Neural progenitor cell (in vitro differentiated cells): ENCODE data around the gene CACFD1. TPM values are rescaled to one million over a fixed set of nuclear protein-coding genes. Genes with fewer than 3 reads are reported as not detected.

Source experiments
- DNase-seq: peaks from one replicate; pipeline ENCODE4 v3.0.0-alpha.2; 2016; ENCODE audit warnings: low spot score
- H2AFZ ChIP-seq: fragments of 200-600 bp; sonication (generic); replicated peaks from 2 replicates; pipeline ENCODE4 v1.6.1; 2016; ENCODE audit warnings: antibody characterized with exemption
- H3F3A ChIP-seq: fragments of 200-600 bp; sonication (generic); 2 replicates; pipeline ENCODE4 v1.6.1; 2016; ENCODE audit warnings: antibody characterized with exemption, low read depth
- H3K27ac ChIP-seq: fragments of 200-600 bp; sonication (generic); 2 replicates; pipeline ENCODE4 v1.5.1; 2016; ENCODE audit warnings: mild to moderate bottlenecking
- H3K27me3 ChIP-seq: fragments of 200-600 bp; sonication (generic); 2 replicates; pipeline ENCODE4 v1.6.1; 2016; ENCODE audit warnings: mild to moderate bottlenecking, moderate library complexity
- H3K36me3 ChIP-seq: fragments of 200-600 bp; sonication (generic); 2 replicates; pipeline ENCODE4 v1.5.1; 2016
- H3K4me1 ChIP-seq: fragments of 200-600 bp; sonication (generic); 2 replicates; pipeline ENCODE4 v1.6.1; 2016; ENCODE audit warnings: mixed run types
- H3K4me2 ChIP-seq: fragments of 200-600 bp; sonication (generic); 2 replicates; pipeline ENCODE4 v1.6.1; 2016
- H3K4me3 ChIP-seq: fragments of 200-600 bp; sonication (generic); 2 replicates; pipeline ENCODE4 v1.5.1; 2016
- H3K79me2 ChIP-seq: fragments of 200-600 bp; sonication (generic); 2 replicates; pipeline ENCODE4 v1.6.1; 2016; ENCODE audit warnings: low read depth
- H3K9ac ChIP-seq: fragments of 200-600 bp; sonication (generic); 2 replicates; pipeline ENCODE4 v1.6.1; 2016
- H3K9me3 ChIP-seq: fragments of 200-600 bp; sonication (generic); 2 replicates; pipeline ENCODE4 v1.5.1; 2016; ENCODE audit warnings: low read depth
- H4K20me1 ChIP-seq: fragments of 200-600 bp; sonication (generic); 2 replicates; pipeline ENCODE4 v1.6.1; 2016; ENCODE audit warnings: low read depth
- H3K27ac Mint-ChIP-seq: 3 replicates; pipeline ENCODE4 v1.8.0; 2021; ENCODE audit warnings: mixed read lengths
- H3K27me3 Mint-ChIP-seq: 2 replicates; pipeline ENCODE4 v1.8.0; 2022; ENCODE audit warnings: low read depth, mild to moderate bottlenecking, inconsistent platforms, moderate library complexity, mixed read lengths; ENCODE audit not compliant: insufficient read depth
- H3K36me3 Mint-ChIP-seq: 3 replicates; pipeline ENCODE4 v1.8.0; 2021; ENCODE audit warnings: mixed read lengths
- H3K4me1 Mint-ChIP-seq: 3 replicates; pipeline ENCODE4 v1.8.0; 2021; ENCODE audit warnings: mixed read lengths
- H3K4me3 Mint-ChIP-seq: 3 replicates; pipeline ENCODE4 v1.8.0; 2021; ENCODE audit warnings: mild to moderate bottlenecking, moderate library complexity, mixed read lengths
- H3K9me3 Mint-ChIP-seq: 3 replicates; pipeline ENCODE4 v1.8.0; 2020; ENCODE audit warnings: mixed read lengths
- EZH2 ChIP-seq: fragments of 200-600 bp; sonication (generic); IDR thresholded peaks from 2 replicates; pipeline ENCODE4 v1.6.1; 2017; ENCODE audit warnings: antibody characterized with exemption, mild to moderate bottlenecking, moderate library complexity
- EZH2phosphoT487 ChIP-seq: fragments of 200-600 bp; sonication (generic); IDR thresholded peaks from 2 replicates; pipeline ENCODE4 v1.6.1; 2017; ENCODE audit warnings: antibody characterized with exemption
- total RNA-seq: library from RNA; depleted of rRNA; stranded (reverse); fragments of >200 nt; gene quantifications from 2 replicates; pipeline ENCODE4 v1.2.3, GENCODE V29; 2015; ENCODE audit warnings: low replicate concordance
- TF ChIP-seq, protein P1 (sequence below): fragments of 200-600 bp; sonication (generic); IDR thresholded peaks from 2 replicates; pipeline ENCODE4 v1.5.1; 2017; ENCODE audit warnings: antibody characterized with exemption, mild to moderate bottlenecking

Gene CACFD1
- 15.7 and 29.3 TPM in 2 replicates for total RNA-seq

DNA sequence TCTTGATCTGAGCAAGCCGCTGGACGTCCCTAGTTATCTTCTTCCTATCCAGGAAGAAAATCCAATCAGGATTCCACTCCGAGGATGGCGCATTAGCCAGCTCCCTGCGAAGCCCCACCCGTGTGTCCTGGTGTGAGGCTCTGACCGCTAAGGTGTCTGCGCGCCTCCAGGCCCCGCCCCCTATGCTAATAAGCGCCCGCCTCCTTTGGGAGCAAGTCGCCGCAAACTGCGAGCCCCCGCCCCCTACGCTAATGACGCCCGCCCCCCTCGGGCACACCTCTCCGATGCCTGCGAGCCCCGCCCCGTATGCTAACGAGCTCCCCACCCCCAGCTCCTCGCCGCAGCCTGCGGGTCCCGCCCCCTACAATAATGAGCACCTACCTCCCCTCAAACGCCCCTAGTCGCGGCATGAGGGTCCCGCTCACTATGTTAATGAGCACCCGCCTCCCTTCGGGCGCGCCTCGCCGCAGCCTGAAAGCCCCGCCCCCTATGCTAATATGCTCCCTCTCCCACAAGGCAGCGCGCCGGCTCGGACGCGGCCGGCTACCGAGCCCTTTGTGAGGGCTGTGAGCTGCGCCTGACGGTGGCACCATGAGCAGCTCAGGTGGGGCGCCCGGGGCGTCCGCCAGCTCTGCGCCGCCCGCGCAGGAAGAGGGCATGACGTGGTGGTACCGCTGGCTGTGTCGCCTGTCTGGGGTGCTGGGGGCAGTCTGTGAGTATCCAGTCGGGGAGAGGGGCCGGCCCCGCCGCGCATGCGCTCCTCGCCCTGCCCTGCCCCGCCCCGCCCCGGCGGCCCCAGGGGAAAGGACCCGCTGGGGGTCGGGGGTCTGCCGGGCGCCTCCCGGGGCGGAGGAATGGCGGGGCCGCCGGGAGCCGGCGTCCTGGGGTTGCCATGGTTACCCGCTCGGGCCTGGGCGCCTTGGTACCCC, at the start of gene CACFD1:
Gene CACFD1, plus strand, starts transcription at position 503 of the 929 bp plus-strand sequence. Its CDS starts 89 bp downstream, at position 592.
- H3K9me3 Mint-ChIP-seq, result no peaks in the 10 kb centered on the region
- peak within 1 kb of the TSS; percentile 98 for H3K4me2 ChIP-seq
- H3K9ac ChIP-seq, result no peak within 1 kb of the TSS
- H3K27ac ChIP-seq, result peak within 1 kb of the TSS; percentile 82
- peaks cover 34% of the 10 kb centered on the region for H4K20me1 ChIP-seq
- peak within 1 kb of the TSS; percentile 89 for H3K4me3 Mint-ChIP-seq
- peaks cover 28% of the 10 kb centered on the region for H3K4me1 Mint-ChIP-seq
- TF ChIP-seq EZH2phosphoT487 (no peak), EZH2 (no peak)
- TF ChIP-seq, protein P1, sequence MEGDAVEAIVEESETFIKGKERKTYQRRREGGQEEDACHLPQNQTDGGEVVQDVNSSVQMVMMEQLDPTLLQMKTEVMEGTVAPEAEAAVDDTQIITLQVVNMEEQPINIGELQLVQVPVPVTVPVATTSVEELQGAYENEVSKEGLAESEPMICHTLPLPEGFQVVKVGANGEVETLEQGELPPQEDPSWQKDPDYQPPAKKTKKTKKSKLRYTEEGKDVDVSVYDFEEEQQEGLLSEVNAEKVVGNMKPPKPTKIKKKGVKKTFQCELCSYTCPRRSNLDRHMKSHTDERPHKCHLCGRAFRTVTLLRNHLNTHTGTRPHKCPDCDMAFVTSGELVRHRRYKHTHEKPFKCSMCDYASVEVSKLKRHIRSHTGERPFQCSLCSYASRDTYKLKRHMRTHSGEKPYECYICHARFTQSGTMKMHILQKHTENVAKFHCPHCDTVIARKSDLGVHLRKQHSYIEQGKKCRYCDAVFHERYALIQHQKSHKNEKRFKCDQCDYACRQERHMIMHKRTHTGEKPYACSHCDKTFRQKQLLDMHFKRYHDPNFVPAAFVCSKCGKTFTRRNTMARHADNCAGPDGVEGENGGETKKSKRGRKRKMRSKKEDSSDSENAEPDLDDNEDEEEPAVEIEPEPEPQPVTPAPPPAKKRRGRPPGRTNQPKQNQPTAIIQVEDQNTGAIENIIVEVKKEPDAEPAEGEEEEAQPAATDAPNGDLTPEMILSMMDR, result no peak
- peak within 1 kb of the TSS; percentile 63 for H3K27ac Mint-ChIP-seq
- H3K4me1 ChIP-seq, result peaks cover 9% of the 10 kb centered on the region
- H3K4me3 ChIP-seq, result peak within 1 kb of the TSS; percentile 69
- H3K36me3 Mint-ChIP-seq, result no peaks in the 10 kb centered on the region
- H3K36me3 ChIP-seq, result no peaks in the 10 kb centered on the region
- no peaks in the 10 kb centered on the region for H3K9me3 ChIP-seq
- H3F3A ChIP-seq, result peaks cover 14% of the 10 kb centered on the region
- peaks cover 3% of the 10 kb centered on the region for H3K27me3 Mint-ChIP-seq
- H2AFZ ChIP-seq, result peak within 1 kb of the TSS; percentile 84
- peaks cover 5% of the 10 kb centered on the region for H3K27me3 ChIP-seq
- peak; percentile 100 for DNase-seq
- H3K79me2 ChIP-seq, result peaks cover 16% of the 10 kb centered on the region

DNA sequence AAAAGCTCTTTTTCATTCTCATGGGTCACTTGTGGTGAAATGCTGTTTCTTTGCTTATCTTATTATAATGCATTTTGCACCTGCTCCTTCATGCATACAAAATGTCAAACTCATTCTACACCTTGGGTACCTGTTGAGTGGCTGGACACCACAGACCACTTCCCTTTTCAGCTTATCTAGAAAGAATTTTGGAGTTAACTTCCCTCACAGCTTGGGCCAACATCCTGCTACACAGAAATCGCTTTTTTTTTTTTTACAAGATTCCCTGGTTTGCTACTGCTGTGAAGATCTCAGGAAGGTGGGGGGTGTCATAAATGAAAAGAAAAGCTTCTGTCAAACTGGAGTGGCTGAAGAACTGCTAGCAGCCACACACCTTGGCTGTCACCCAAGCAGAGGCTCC, 44.6 kb upstream of the CACFD1 start:
- H3K9me3 Mint-ChIP-seq, result no peaks in the 10 kb centered on the region
- peaks cover 6% of the 10 kb centered on the region for H3K36me3 Mint-ChIP-seq
- peaks cover 20% of the 10 kb centered on the region for H3F3A ChIP-seq
- TF ChIP-seq EZH2 (no peak), EZH2phosphoT487 (no peak)
- TF ChIP-seq, protein P1, result no peak
- no peak overlapping the region for H3K27ac Mint-ChIP-seq
- H3K36me3 ChIP-seq, result no peaks in the 10 kb centered on the region
- no peak overlapping the region for H2AFZ ChIP-seq
- no peak overlapping the region for H3K4me2 ChIP-seq
- H3K9ac ChIP-seq, result no peak overlapping the region
- no peak for DNase-seq
- peaks cover 2% of the 10 kb centered on the region for H3K27me3 Mint-ChIP-seq
- no peak overlapping the region for H3K27ac ChIP-seq
- peaks cover 8% of the 10 kb centered on the region for H3K4me1 ChIP-seq
- H3K4me3 ChIP-seq, result no peak overlapping the region
- peaks cover 22% of the 10 kb centered on the region for H3K4me1 Mint-ChIP-seq
- H4K20me1 ChIP-seq, result peaks cover 20% of the 10 kb centered on the region
- H3K4me3 Mint-ChIP-seq, result no peak overlapping the region
- no peaks in the 10 kb centered on the region for H3K9me3 ChIP-seq
- H3K79me2 ChIP-seq, result peaks cover 38% of the 10 kb centered on the region
- H3K27me3 ChIP-seq, result no peaks in the 10 kb centered on the region

DNA sequence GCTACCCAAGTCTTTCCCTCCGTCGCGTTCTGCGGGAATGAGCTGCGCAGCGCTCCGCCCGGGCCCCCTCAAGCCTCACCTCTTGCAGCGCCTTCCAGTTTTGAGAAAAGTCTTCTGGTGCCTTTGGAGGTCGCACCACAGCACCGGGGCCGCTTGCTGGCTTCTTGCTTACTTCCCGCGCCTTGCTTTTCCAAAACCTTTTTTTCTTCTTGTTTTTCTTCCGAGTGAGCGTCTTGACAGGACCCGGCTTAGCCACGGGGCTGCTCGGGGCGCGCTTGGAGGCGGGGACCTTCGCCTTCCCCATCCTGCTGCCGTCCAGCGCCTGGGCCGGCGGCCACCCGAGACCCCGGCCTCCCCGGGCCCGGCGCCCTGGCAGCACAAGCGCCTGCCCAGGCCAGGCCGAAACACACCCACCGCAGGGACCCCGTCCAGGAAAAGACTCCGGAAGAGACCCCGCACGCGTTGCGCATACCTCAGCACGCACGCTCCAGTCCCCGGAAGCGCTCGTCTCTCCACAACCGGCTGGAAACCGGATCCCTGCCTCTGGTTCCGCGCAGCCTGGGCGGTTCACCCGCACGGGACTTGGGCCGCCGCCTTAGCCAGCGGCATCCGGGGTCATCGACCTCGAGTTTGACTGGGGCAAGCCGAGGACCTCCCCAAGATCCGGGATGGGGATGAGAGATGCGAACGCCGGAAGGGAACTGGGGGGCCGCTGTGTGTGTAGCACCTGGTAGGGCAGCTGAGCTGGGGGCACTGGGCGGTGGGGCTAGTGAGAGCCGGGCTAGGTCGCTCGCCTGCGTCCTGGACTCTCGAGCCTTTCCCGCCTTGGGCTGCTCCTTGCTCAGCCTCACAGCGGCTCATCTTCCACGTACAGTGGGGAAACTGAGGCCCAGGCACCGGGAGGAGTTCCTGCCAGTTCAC, 42.0 kb upstream of the CACFD1 start, which contains the start of gene REXO4:
Gene REXO4, minus strand, starts transcription at position 470 of the 921 bp plus-strand sequence. Its CDS starts 166 bp downstream, at position 304.
- Histone ChIP-seq H3K4me1 (peaks cover 8% of the 10 kb centered on the region), H3K4me3 (peak within 1 kb of the TSS; percentile 95), H3K27me3 (no peaks in the 10 kb centered on the region), H3K27ac (peak within 1 kb of the TSS; percentile 98), H4K20me1 (peaks cover 20% of the 10 kb centered on the region), H3F3A (peaks cover 20% of the 10 kb centered on the region), H3K36me3 (no peaks in the 10 kb centered on the region), H3K9me3 (no peaks in the 10 kb centered on the region), H3K9ac (peak within 1 kb of the TSS; percentile 84), H2AFZ (peak within 1 kb of the TSS; percentile 94), H3K4me2 (peak within 1 kb of the TSS; percentile 99), H3K79me2 (peaks cover 38% of the 10 kb centered on the region)
- peak; percentile 55 for TF ChIP-seq EZH2
- no peak for TF ChIP-seq EZH2phosphoT487
- H3K36me3 Mint-ChIP-seq, result peaks cover 2% of the 10 kb centered on the region
- H3K4me3 Mint-ChIP-seq, result peak within 1 kb of the TSS; percentile 92
- H3K27ac Mint-ChIP-seq, result peak within 1 kb of the TSS; percentile 95
- DNase-seq, result peak; percentile 95
- peaks cover 6% of the 10 kb centered on the region for H3K27me3 Mint-ChIP-seq
- H3K4me1 Mint-ChIP-seq, result peaks cover 32% of the 10 kb centered on the region
- no peaks in the 10 kb centered on the region for H3K9me3 Mint-ChIP-seq
